ENCODE data around the gene TEX35. TPM values are rescaled to one million over a fixed set of nuclear protein-coding genes. Genes with fewer than 3 reads are reported as not detected.

The TEX35 gene
- total and polyA plus RNA-seq, 4 donors = not detected

- 88% methylated on average over 16 of the region's 16 CpGs for WGBS
- no peak for DNase-seq (ENCODE audit: low spot score)
Observed at GRCh38 chr1:178498896-178499675, 13.8 kb upstream of the TEX35 start.

More at GRCh38 chr1:178498896-178499675, 13.8 kb upstream of the TEX35 start:
- Histone ChIP-seq H3K9me3 (ENCODE audit: control insufficient read depth in 4 of 4, low read length in 3 of 4) (no peaks in the 10 kb centered on the region), H3K9ac (ENCODE audit: low read depth in 1 of 2, low read length in 2 of 2) (no peak overlapping the region), H3K4me3 (ENCODE audit: low read depth in 1 of 3, low read length in 3 of 3) (no peak overlapping the region), H3K27ac (ENCODE audit: low read depth in 1 of 2, low read length in 2 of 2) (no peak overlapping the region), H3K4me1 (ENCODE audit: control insufficient read depth in 4 of 4, insufficient read depth in 4 of 4, low read length in 3 of 4) (no peaks in the 10 kb centered on the region), H3K36me3 (ENCODE audit: control insufficient read depth in 4 of 4, insufficient read depth in 3 of 4, low read depth in 1 of 4, low read length in 3 of 4) (no peaks in the 10 kb centered on the region), H3K27me3 (ENCODE audit: control insufficient read depth in 4 of 4, insufficient read depth in 4 of 4, low read length in 3 of 4) (no peaks in the 10 kb centered on the region)
- TF ChIP-seq REST (IDR thresholded peaks at IDR 0.05) (no peak), HNF4A (conservative IDR thresholded peaks at IDR 0.05) (no peak), FOXA2 (IDR thresholded peaks at IDR 0.05) (no peak), FOXA1 (IDR thresholded peaks at IDR 0.05) (no peak), EGR1 (IDR thresholded peaks at IDR 0.05; ENCODE audit: low read depth in 2 of 2) (no peak), RXRA (IDR thresholded peaks at IDR 0.05) (no peak), ZBTB33 (IDR thresholded peaks at IDR 0.05) (no peak), NR2F2 (IDR thresholded peaks at IDR 0.05) (no peak), YY1 (IDR thresholded peaks at IDR 0.05) (no peak), SP1 (IDR thresholded peaks at IDR 0.05) (no peak), TAF1 (conservative IDR thresholded peaks at IDR 0.05) (no peak), RAD21 (IDR thresholded peaks at IDR 0.05) (no peak), HNF4G (IDR thresholded peaks at IDR 0.05) (no peak), MAX (IDR thresholded peaks at IDR 0.05) (no peak), GABPA (IDR thresholded peaks at IDR 0.05 in 1 of 2, conservative IDR thresholded peaks at IDR 0.05 in 1 of 2) (no peak), JUND (IDR thresholded peaks at IDR 0.05) (no peak), ATF3 (IDR thresholded peaks at IDR 0.05) (no peak), CTCF (IDR thresholded peaks at IDR 0.05; ENCODE audit: low read depth, low read length, missing input control) (no peak)
